Sciatic nerve (tissue), 2 donors: ENCODE measurements around the gene TSPOAP1. TPM values are rescaled to one million over a fixed set of nuclear protein-coding genes. Genes with fewer than 3 reads are reported as not detected.

Experiments
- ATAC-seq: fragments of 200-7000 bp; cut with Tn5 transposase; one replicate; pipeline ENCODE4 v1.9.1; 2020; ENCODE audit warnings: mild to moderate bottlenecking, moderate library complexity
- DNase-seq: peaks from one replicate; pipeline ENCODE4 v3.0.0-alpha.2; 2020; ENCODE audit warnings: low spot score
- intact Hi-C: fragments of 100-400 bp; cut with DNase I; formaldehyde crosslinking; loops from one replicate; pipeline ENCODE4 v1.14.2; 2022
- total RNA-seq: library from RNA; stranded (reverse); fragmentation: NEBNext Ultra II Directional; extraction: Animal tissue kit (Norgen Biotek cat#: 25700); gene quantifications from one replicate; pipeline ENCODE4 v1.2.1, GENCODE V29; 2021
- donor health status: DM: no; HTN: no; CAD: no.
- donor health status: DM: no; HTN: no; CAD: no.

TSPOAP1 gene
- total RNA-seq, 1 donor from 2014 or later: 17.8 TPM

GRCh38 chr17:58363457-58364185 lies 35.0 kb upstream of the TSPOAP1 start:
- intact Hi-C loops: no loop called here
- no peak for DNase-seq
- ATAC-seq: no peak

DNA sequence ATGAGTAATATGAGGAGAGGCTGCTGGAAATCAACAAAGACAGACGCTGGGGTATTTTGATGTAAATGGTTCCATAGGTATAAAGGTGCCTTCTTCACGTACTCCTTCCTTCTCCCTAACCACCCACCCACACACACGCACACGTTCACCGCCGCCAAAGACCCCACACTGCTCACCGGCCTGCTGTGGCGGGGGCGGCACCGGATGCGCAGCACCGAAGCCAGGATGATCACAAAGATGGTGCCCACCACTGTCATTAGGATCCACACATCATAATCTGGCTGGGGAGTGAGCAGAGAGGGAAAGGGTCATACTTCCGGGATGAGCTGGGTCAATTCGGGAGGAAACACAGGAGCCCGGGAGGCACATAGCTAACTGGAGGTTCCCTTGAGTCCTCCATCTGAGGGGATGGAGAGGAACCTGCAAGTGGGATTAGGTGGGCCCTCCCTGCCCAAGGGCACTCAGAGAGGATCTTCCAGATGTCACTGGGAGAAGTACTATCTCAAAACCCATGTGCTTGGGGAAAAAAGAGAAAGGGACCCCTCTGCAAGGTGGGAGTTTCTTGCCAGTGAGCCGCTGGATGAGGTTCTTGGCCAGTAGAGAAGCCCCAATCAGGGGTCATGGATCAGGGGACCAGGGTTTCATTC lies 33.9 kb upstream of the TSPOAP1 start:
- ATAC-seq (no peak), DNase-seq (no peak)
- intact Hi-C loops: no loop called here

GRCh38 chr17:58360296-58361063 lies 31.9 kb upstream of the TSPOAP1 start:
- intact Hi-C loops: no loop called here
- DNase-seq (no peak), ATAC-seq (no peak)

DNA sequence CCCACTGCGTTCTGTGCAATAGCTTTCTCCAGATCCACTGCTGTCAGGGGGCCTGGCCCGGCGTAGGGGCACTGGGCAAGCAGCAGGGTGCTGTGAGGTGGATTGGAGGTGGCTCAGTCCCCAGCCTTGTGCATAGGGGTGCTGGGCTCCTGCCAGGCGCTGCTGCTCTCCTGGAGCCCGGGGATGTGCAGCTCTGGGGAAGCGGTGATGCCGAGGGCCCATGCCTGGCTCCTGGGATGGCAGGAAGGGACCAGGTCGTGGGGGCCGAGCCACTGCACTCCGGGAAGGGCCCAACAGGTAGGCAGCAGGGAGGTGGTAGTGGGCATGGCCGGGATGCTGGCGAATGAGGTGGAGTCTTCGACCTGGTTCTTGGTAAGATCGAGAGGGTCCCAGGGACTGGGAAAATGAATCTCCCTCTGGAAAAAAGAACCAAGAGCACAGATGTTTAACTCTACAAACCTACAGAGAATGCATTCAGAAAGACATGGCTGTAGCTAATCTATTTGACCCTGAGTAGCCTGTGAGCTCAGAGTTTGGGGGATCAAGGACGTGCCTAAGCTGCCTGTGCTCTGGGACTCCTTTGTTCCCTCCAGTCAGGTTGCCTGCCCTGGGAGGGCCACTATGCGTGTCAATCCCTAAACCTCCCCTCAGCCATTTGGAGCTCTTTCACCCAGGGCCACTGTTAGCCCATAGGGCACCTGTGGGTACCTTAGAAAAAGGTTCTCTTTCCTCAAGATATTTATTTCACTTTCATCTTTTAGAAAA lies 30.0 kb upstream of the TSPOAP1 start:
- DNase-seq: no peak
- ATAC-seq: no peak
- intact Hi-C loops: no loop called here

DNA sequence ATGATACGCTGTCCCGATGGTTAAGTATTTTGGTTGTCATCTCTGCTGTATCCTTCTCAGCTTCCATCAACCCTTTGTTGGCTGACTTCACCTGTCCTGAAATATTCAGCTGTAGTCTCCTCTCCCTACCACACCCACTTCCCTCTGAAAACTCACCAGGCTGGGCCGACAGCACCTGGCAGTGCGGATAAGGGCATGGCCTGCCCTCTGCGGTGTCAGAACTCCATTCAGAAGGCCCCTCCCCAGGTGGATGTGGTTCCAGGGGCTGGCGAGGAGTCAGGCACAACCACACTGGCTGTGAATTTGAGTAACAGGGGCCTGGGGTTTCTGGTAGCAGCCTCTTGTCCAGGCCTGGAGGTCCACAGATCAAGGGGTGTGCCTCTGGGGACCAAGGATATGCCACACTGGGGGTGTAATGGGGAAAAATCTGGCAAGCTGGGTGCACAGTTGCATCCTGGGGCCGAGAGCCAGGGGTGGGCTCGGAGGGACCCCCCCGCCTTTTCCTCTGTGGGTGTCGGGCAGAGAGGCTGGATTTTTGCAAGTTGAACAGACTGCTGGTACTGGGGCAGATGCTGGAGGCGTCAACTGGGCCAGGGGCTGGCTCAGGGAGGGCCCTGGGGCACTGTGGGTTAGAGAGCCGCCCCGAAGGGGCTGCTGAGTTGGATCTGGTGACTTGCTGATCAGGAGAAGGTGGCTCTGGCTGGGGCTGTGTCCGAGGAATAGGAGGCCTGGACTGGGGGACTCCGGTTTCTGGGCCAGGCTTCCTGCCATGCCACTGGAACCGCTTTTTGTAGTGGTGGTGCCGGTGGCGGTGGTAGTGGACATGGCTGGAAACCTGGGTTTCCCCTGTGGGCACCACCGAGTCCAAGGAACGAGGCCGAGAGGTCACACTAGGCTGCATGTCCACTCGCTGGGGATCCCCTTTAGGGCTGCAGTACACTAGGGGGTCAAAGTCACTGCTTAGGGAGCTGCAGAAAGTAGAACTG lies 29.0 kb upstream of the TSPOAP1 start:
- intact Hi-C loops: no loop called here
- no peak for ATAC-seq
- DNase-seq: no peak

- intact Hi-C loops: no loop called here
- no peak for DNase-seq
- ATAC-seq: no peak
These were observed 27.6 kb upstream of the TSPOAP1 start for GRCh38 chr17:58356231-58356630.

GRCh38 chr17:58354541-58355216 lies 26.1 kb upstream of the TSPOAP1 start:
- intact Hi-C loops: no loop called here
- DNase-seq (no peak), ATAC-seq (no peak)

DNA sequence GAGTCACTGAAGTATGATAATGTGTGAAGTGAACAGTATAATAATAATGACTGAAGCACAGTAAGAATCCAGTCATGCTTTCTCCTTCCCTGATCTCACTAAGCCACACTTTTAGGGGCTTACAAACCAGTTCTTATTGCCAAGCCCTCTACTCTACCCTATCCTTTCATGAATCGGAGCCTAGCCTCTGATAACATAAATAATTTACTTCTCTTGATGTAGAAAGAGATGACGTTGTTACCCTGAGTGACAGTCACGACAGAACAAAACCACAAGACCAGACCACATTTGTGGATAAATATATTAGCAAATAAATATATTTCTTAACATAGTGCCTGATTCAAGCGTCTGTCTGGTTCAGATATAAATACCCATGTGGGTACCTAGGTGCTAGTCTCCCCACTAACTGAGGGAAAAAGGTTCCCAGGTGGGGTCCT lies 24.8 kb upstream of the TSPOAP1 start:
- no peak for DNase-seq
- intact Hi-C loops: no loop called here
- no peak for ATAC-seq

GRCh38 chr17:58352596-58353388 lies 24.2 kb upstream of the TSPOAP1 start:
- ATAC-seq (peak; percentile 36), DNase-seq (no peak)
- intact Hi-C loops: no loop called here

- intact Hi-C loops: no loop called here
- peak; percentile 93 for DNase-seq
- peak; percentile 99 for ATAC-seq
These were observed 23.4 kb upstream of the TSPOAP1 start, which contains the start of gene SUPT4H1 for GRCh38 chr17:58351831-58352595. Gene SUPT4H1 (minus strand): TSS chr17:58352201. CDS start chr17:58352135, 66 bp downstream.

- intact Hi-C loops: no loop called here
- no peak for ATAC-seq
- DNase-seq: no peak
These were observed 22.6 kb upstream of the TSPOAP1 start for GRCh38 chr17:58351182-58351581.

- intact Hi-C loops: no loop called here
- ATAC-seq (no peak), DNase-seq (no peak)
These were observed 19.4 kb upstream of the TSPOAP1 start for GRCh38 chr17:58348038-58348437.

DNA sequence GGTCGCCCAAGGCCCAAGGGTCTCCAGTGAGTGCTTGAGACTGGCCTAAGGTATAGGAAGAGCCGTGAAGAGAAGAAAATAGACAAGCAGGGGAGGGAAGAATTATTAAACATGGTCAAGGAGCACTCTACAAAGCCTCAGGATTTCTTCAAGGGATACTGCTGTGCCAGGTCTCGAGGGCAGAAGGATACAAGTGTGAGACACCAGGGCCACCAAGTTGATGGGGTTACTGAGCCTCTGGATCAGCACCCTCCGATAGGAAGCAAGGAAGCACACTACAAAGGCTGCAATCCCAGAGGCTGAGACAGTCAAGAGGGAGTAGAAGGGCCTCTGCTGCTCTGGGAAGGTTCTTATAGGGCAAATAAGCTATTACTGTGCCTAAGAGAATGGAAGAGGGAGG lies 16.9 kb upstream of the TSPOAP1 start:
- ATAC-seq (no peak), DNase-seq (no peak)
- intact Hi-C loops: no loop called here

DNA sequence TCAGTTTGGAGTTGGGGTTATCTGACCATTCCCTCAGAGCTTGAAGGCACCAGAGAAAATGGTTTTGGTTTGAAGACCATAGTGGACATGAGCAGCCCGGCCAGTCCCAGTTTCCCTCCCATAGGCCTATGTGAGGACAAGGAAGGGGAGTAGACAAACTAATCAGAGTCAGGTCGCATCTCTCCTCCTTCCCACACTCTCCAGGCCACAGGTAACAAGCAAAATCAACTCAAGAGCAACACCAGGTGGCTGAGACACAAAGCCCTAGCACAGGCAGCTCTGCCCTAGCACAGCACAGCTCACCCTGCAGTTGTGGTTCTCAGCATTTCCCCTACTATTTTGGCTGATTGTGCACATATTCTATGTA lies 16.2 kb upstream of the TSPOAP1 start:
- DNase-seq (no peak), ATAC-seq (no peak)

DNA sequence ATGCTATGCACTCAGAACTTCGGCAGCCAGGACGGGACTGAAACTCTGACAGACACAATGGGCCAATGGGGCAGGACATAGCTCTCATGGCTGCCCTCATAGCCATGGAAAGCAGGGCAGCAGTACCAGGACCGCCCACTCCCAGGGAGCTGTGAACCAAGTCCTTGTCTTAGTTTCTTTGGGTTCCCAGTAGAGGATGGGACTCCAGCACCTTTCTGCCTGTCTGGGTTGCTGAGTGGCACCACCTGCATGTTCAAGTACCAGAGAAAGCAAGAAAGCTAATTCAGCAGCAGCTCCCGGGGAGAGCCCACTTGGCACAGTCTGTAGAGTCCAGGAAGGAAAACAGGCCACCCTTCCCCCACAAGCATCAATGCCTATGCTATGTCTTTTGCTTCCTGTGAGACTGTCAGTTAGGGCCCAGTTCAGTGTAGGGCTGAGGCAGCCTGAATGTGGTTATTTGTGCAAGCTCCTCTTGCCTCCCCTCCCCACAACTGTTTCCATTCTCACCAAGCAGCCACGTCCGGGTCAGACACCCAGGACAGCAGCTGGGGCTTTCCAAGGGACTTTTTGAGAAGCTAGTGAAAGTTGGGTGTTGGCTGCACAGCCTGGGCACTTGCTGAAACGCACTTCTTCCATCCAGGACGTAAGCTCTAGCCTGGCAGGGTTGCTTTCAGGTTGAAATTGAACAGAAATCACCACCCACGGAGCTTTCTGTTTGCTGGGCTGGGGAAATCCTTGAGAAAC lies 15.6 kb upstream of the TSPOAP1 start:
- intact Hi-C loops: no loop called here
- DNase-seq (no peak), ATAC-seq (peak; percentile 56)

More for the DNA sequence above, 16.2 kb upstream of the TSPOAP1 start:
- intact Hi-C loops: no loop called here
